Activated T-helper 1 cell treated with anti-CD3 and anti-CD28 coated beads, Interleukin-2, amount 50 U/mL, for 16 hours (primary cell): Measurements from ENCODE around the gene TAS1R2.
"Not testable (repeated sequence)": the region's sequence is repeated elsewhere in the genome, so short reads cannot be mapped to it uniquely, and the experiment has no call there.

Source experiments
- DNase-seq, 2 donors: peaks; one replicate each; pipeline ENCODE4 v3.0.0-alpha.2; 2020; ENCODE audit warnings: low read depth in 1 of 2, low spot score in 1 of 2

The TAS1R2 gene

DNA sequence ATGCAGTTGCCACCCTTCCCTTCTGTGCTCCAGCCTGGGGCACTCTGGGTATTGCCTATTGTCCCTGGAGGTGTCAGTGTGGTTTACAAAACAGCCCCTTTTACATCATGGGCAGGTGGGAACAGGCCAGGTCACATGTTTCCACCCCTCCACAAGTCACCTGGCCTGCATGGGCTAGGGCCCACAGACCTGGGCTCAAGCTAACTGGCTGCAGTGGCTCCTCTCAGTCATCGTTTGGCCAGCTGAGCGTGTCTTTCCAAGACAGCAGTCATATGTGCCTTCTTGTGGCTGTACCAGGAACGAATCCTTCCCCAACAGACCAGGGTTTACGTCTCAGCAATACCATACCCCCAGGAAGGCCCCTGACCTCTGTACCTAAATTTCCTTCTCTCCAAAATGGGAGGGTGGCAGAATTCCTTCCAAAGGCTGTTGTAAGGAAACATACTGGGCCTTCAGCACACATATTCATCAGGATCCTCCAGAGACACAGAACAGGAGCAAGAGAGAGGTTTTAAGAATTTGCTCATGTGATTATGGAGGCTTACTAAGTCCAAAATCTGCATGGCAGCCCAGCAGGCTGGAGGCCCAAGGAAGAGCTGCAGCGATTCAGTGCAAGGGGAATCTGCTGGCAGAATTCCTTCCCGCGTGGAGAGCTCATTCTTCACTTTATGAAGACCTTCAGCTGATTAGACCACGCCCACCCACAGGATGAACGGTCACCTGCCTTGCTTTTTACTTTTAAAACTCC, 10.6 kb upstream of the TAS1R2 start:
- no peak for DNase-seq

DNA sequence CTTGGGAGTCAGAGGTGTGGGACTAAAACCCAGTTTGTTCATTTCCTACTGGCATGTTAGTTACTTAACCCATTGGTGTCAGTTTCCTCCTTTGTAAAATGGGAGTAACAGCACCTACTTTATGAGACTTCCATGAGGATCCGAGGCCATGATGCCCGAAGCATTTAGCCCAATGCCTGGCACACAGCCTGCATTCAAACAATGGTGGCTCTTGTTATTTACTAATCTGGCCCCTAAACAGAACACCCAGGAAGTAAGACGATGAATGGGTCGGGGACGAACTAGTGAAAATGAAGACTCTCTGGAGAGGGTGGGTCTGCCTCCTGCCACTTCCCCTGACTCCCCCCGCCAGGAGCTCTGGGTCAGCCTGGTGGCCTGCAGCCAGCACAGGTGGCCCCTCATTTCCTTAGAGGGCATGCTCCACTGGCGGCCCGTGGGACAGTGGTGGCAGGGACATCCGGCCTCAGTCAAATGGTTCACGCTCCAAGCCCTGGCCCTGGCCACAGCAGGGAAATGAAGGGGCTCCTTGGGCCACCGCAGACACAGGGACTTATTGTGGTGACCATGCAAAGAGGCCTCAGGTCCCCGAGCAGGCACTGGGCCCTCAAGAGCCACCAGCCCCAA, 9.5 kb upstream of the TAS1R2 start:
- DNase-seq: no peak

GRCh38 chr1:18868354-18868753, 8.9 kb upstream of the TAS1R2 start:
- DNase-seq: no peak

- DNase-seq: no peak
Observed at GRCh38 chr1:18866846-18867245, 7.4 kb upstream of the TAS1R2 start.

DNA sequence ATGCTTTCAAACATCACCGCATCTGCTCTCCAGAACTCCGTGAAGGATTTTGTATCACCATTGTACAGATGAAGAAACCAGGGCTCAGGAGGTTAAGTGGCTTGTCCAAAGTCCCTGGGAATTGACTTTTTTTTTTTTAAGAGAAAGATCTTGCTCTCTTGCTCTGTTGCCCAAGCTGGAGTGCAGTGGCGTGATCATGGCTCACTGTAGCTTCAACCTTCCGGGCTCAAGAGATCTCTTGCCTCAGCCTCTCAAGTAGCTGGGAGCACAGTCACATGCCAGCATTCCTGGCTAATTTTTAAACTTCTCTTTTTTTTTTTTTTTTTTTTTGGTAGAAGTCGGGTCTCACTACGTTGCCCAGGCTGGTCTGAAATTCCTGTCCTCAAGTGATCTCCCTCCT, 6.9 kb upstream of the TAS1R2 start:
- no peak for DNase-seq

DNA sequence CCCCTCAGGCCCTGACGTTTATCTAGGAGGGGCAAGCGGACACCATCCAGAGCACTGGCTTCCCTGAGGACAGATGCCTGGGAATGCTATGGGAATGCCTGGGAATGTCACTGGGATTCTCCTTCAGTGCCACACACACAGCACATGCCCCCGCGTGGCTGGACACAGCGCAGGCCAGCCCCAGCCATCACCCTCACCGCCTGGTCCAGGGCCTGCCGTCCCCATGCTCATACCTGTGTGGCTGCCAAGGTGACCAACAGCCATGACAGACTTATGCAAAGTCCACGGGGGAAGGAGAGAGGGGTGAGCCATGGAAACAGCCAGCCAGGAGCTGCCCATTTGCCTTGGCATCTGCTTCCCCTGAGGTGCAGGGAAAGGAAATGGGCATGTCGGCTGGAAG, 5.7 kb upstream of the TAS1R2 start:
- DNase-seq: no peak

DNA sequence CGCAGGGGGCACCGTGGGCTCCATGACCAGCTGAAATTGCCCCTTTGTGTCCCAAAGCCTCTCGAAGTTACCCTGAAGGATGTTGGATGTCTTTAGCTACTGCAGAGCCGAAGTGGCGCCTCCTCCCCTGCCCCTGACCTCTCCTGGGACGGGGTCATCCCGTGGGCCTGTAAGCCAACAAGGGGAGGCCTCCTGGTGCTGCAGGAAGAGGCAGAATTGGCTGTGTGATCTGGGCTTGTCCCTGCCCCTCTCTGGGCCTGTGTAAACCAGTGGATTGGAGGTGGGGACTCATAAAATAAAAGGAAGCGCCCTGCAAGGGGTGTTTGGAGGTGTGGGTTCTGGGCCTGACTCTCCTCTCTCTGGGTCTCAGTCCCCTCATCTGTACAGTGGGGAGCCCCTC, 2.1 kb upstream of the TAS1R2 start:
- no peak for DNase-seq

GRCh38 chr1:18861082-18861481, 1.6 kb upstream of the TAS1R2 start:
- no peak for DNase-seq

DNA sequence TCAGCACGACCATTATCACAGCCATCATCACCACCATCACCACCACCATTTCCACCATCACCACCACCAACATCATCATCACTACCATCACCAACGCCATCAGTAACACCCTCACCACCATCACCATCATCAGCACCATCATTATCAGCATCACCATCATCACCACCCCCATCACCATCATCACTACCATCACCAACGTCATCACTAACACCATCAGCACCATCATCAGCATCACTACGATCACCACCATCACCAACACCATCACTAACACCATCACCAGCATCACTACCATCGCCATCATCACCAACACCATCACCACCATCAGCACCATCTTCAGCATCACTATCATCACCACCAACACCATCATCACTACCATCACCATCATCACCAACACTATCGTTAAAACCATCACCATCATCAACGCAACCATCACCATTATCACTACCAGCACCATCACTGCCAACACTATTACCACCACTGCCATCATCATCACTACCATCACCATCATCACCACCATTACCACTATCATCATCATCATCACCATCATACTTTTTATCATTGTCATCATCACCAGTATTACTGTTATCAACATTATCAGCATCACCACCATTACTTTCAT, 1.3 kb downstream of the TAS1R2 start:
- DNase-seq: no peak

DNA sequence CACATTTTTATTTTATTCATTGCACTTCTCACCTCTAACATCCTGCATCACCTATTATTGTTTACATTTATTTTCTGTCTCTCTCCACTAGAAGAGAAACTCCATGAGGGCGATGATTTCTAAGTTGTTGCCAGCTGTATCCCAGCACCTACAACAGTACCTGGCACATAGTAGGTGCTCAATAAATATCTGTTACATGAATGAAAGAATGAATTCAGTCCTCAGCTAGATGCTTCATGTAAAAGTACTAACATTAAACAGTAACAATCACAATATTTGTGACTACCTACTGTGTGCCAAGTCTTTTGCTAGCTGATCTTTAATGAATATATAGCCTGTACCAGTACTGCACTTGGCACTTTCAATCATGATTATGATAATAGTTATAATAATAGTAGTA, 3.0 kb downstream of the TAS1R2 start:
- DNase-seq: no peak

- no peak for DNase-seq
Observed at GRCh38 chr1:18855573-18855972, 3.9 kb downstream of the TAS1R2 start.

GRCh38 chr1:18854331-18855025, 5.0 kb downstream of the TAS1R2 start:
- no peak for DNase-seq

GRCh38 chr1:18852501-18852900, 7.0 kb downstream of the TAS1R2 start:
- no peak for DNase-seq

- no peak for DNase-seq
Observed at GRCh38 chr1:18849261-18849711, 10.2 kb downstream of the TAS1R2 start.

GRCh38 chr1:18847723-18848122, 11.7 kb downstream of the TAS1R2 start:
- not testable (repeated sequence) for DNase-seq

DNA sequence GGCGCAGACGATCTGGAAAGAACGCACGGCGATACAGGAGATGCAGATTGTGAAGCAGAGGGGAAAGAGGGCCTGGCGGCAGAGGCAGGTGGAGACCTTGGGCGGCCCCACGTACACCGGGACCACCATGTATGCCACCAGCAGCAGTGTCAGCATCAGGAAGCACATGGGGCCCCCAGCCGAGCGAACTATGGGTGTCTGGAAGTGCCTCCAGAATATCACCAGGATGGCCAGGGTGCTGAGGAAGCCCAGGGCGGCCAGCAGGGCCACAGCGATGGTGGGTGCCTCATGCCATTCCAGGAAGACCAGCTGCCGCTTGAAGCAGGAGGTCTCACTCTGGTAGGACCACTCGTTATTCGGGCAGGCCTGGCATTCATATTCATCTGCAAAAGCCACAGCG, 19.3 kb downstream of the TAS1R2 start:
- no peak for DNase-seq

- DNase-seq: no peak
Observed at GRCh38 chr1:18836654-18837053, 22.8 kb downstream of the TAS1R2 start.

- DNase-seq: not testable (repeated sequence)
Observed at GRCh38 chr1:18832319-18832718, 27.1 kb downstream of the TAS1R2 start.

DNA sequence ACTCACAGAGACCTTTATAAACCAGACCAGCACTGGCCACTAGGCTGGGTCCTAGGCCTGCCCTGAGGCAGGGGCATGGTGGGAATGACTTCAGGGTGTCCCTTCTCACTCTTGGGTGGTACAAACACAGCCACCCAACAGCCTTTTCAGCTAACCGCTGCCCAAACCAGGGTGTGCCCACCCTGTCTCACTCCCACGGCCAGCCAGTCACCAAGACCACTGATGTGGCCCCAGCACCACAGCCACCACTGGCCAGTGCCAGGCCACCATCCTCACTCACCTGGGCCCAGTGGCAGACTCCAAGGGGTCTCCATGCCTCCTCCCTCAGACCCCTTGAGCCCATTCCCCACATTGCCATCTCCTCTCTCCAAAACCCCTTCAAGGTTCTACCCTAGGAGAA, 27.8 kb downstream of the TAS1R2 start:
- no peak for DNase-seq

DNA sequence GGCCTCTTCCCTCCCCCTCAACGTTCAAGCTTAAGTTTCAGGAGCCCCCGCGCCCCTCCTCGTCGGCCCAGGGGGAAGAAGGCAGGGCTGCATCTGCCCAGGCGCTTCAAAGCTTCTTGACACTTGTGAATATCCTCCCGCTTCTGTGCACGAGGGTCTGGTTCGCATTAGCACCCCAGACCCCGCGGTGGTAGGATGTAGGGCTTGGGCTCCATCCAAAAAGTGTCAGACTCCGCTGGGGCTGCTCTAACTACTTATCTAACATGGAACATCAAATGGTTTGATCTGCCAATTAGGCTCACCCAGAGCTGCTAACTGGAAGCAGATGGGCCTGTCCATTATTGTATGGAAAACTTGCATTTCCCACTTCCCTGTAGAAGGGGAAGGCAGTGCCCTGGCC, 28.9 kb downstream of the TAS1R2 start:
- no peak for DNase-seq

DNA sequence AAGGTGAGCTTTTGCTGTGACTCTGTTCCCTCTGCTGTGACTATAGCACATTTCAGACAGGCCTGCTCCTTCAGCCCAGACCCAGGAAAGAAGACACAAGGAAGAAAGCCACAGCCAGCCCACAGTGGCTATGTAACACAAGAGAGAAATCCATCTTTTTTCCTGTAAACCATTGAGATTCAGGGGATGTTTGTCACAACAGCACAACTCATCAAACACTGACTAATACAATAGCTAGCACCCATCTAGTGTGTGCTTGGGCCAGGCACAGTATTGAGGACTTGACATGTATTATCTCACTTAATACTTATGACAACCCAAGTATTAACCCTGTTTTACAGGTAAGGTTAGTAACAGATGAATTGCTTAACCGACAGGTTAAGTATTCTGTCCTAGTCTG, 29.8 kb downstream of the TAS1R2 start:
- DNase-seq: no peak

DNA sequence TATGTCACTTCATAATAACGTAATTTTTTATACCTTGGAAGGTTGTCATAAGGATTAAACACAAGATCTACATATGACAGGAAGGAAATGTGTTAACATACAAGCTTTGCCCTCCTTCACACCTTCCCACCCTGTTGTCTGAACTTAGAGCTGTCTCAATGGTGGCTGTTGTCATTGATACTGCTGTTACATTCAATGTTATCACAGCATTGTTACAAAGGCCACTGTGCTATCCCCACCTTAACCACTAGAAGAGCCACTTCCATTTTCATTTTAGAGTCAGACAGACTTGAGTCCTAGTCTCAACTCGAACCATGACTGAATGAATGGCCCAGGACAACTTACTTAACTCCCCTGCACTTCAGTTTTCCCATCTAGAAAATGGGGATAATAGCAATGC, 31.2 kb downstream of the TAS1R2 start:
- no peak for DNase-seq
